ENCODE results near the gene PIP5KL1. TPM values are rescaled to one million over a fixed set of nuclear protein-coding genes. Genes with fewer than 3 reads are reported as not detected.

PIP5KL1 gene
- total RNA-seq, 1 donor from 2014 or later = 4.9 TPM

DNA sequence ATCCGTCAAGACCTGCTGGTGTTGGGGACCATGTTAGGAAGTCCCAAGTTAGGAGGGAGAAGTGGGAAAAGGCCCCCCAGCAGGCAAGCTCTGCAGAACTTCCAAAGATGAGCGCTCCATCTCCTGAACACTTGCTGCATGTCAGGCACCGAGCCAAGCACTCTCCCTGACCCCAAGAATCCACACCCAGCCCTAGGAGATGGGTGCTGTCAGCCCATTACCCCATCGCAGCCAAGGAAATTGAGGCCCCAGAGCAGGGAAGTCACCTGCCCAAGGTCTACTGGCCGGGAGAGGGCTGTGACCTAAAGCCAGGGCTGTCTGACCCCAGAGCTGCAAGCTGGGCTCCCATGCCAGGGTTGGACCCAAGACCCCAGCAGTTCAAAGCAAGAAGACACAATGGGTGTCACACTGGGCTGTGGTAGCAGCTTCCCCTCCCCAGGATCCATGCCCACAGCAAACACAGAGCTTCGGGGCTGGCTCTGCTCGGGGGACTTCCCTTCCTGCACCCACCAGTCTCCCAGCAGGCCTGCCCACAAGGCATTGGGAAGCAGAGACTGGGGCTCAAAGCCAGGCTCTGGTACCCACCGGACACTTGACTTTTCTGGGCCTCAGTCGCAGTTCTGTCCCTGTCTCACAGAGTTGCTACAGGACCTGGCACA, 36.7 kb upstream of the PIP5KL1 start:
- Mint-ChIP-seq H3K27ac (ENCODE audit: unreplicated experiment) (no peak overlapping the region), H3K36me3 (ENCODE audit: low read depth, unreplicated experiment) (peaks cover 4% of the 10 kb centered on the region), H3K4me3 (ENCODE audit: unreplicated experiment) (no peak overlapping the region), H3K9me3 (ENCODE audit: unreplicated experiment) (peaks cover 2% of the 10 kb centered on the region), H3K27me3 (ENCODE audit: low read depth, unreplicated experiment) (peaks cover 2% of the 10 kb centered on the region), H3K4me1 (ENCODE audit: low read depth, unreplicated experiment) (peaks cover 39% of the 10 kb centered on the region)
- no peak overlapping the region for H3K9ac ChIP-seq (ENCODE audit: low read length)
- no peak overlapping the region for H3K4me2 ChIP-seq (ENCODE audit: low read length)
- no peaks in the 10 kb centered on the region for H3K36me3 ChIP-seq (ENCODE audit: insufficient read depth, low read length)
- no peak for FAIRE-seq
- peaks cover 40% of the 10 kb centered on the region for H3K4me1 ChIP-seq (ENCODE audit: insufficient read depth, low read length)
- H3K27me3 ChIP-seq (ENCODE audit: insufficient read depth, low read length) = no peaks in the 10 kb centered on the region
- no peak overlapping the region for H2AFZ ChIP-seq (ENCODE audit: low read depth, low read length)
- no peak for DNase-seq (ENCODE audit: low read depth)
- H4K20me1 ChIP-seq (ENCODE audit: insufficient read depth, low read length) = peaks cover 34% of the 10 kb centered on the region
- peaks cover 79% of the 10 kb centered on the region for H3K79me2 ChIP-seq (ENCODE audit: insufficient read depth, low read length)
- no peaks in the 10 kb centered on the region for H3K9me3 ChIP-seq (ENCODE audit: insufficient read depth, low read depth, low read length)
- TF ChIP-seq EZH2 (IDR thresholded peaks at IDR 0.05; ENCODE audit: insufficient read depth, low read length) (no peak), CTCF (IDR thresholded peaks at IDR 0.05; ENCODE audit: insufficient read depth, low read depth, low read length) (no peak)
- H3K4me3 ChIP-seq (ENCODE audit: insufficient read depth, low read depth, low read length) = no peak overlapping the region
- no peak overlapping the region for H3K27ac ChIP-seq (ENCODE audit: low read depth, low read length)

- TF ChIP-seq EZH2 (IDR thresholded peaks at IDR 0.05; ENCODE audit: insufficient read depth, low read length) (no peak), CTCF (IDR thresholded peaks at IDR 0.05; ENCODE audit: insufficient read depth, low read depth, low read length) (no peak)
- Mint-ChIP-seq H3K9me3 (ENCODE audit: unreplicated experiment) (peaks cover 2% of the 10 kb centered on the region), H3K27ac (ENCODE audit: unreplicated experiment) (no peak overlapping the region), H3K4me1 (ENCODE audit: low read depth, unreplicated experiment) (peaks cover 32% of the 10 kb centered on the region), H3K27me3 (ENCODE audit: low read depth, unreplicated experiment) (no peaks in the 10 kb centered on the region), H3K4me3 (ENCODE audit: unreplicated experiment) (no peak overlapping the region), H3K36me3 (ENCODE audit: low read depth, unreplicated experiment) (peaks cover 4% of the 10 kb centered on the region)
- Histone ChIP-seq H3K4me2 (ENCODE audit: low read length) (no peak overlapping the region), H3K36me3 (ENCODE audit: insufficient read depth, low read length) (no peaks in the 10 kb centered on the region), H3K9ac (ENCODE audit: low read length) (no peak overlapping the region), H2AFZ (ENCODE audit: low read depth, low read length) (no peak overlapping the region), H3K9me3 (ENCODE audit: insufficient read depth, low read depth, low read length) (no peaks in the 10 kb centered on the region), H3K79me2 (ENCODE audit: insufficient read depth, low read length) (peaks cover 73% of the 10 kb centered on the region), H4K20me1 (ENCODE audit: insufficient read depth, low read length) (peaks cover 28% of the 10 kb centered on the region), H3K27me3 (ENCODE audit: insufficient read depth, low read length) (no peaks in the 10 kb centered on the region), H3K4me3 (ENCODE audit: insufficient read depth, low read depth, low read length) (no peak overlapping the region), H3K4me1 (ENCODE audit: insufficient read depth, low read length) (peaks cover 40% of the 10 kb centered on the region), H3K27ac (ENCODE audit: low read depth, low read length) (peak overlapping the region; percentile 86)
- no peak for DNase-seq (ENCODE audit: low read depth)
- FAIRE-seq = no peak
Measured at GRCh38 chr9:127966416-127967150, 36.0 kb upstream of the PIP5KL1 start.

- H3K27ac ChIP-seq (ENCODE audit: low read depth, low read length) = peak overlapping the region; percentile 86
- H3K4me2 ChIP-seq (ENCODE audit: low read length) = peak overlapping the region; percentile 71
- no peaks in the 10 kb centered on the region for H3K9me3 ChIP-seq (ENCODE audit: insufficient read depth, low read depth, low read length)
- no peak for FAIRE-seq
- peak overlapping the region; percentile 76 for H2AFZ ChIP-seq (ENCODE audit: low read depth, low read length)
- Mint-ChIP-seq H3K27me3 (ENCODE audit: low read depth, unreplicated experiment) (no peaks in the 10 kb centered on the region), H3K27ac (ENCODE audit: unreplicated experiment) (peak overlapping the region; percentile 99), H3K4me3 (ENCODE audit: unreplicated experiment) (peak overlapping the region; percentile 60), H3K4me1 (ENCODE audit: low read depth, unreplicated experiment) (peaks cover 27% of the 10 kb centered on the region), H3K9me3 (ENCODE audit: unreplicated experiment) (peaks cover 5% of the 10 kb centered on the region), H3K36me3 (ENCODE audit: low read depth, unreplicated experiment) (peaks cover 4% of the 10 kb centered on the region)
- peak overlapping the region; percentile 72 for H3K9ac ChIP-seq (ENCODE audit: low read length)
- no peaks in the 10 kb centered on the region for H3K36me3 ChIP-seq (ENCODE audit: insufficient read depth, low read length)
- no peak for TF ChIP-seq EZH2 (IDR thresholded peaks at IDR 0.05; ENCODE audit: insufficient read depth, low read length)
- TF ChIP-seq CTCF (IDR thresholded peaks at IDR 0.05; ENCODE audit: insufficient read depth, low read depth, low read length) = no peak
- DNase-seq (ENCODE audit: low read depth) = peak; percentile 9
- H4K20me1 ChIP-seq (ENCODE audit: insufficient read depth, low read length) = peaks cover 29% of the 10 kb centered on the region
- H3K4me3 ChIP-seq (ENCODE audit: insufficient read depth, low read depth, low read length) = no peak overlapping the region
- peaks cover 74% of the 10 kb centered on the region for H3K79me2 ChIP-seq (ENCODE audit: insufficient read depth, low read length)
- no peaks in the 10 kb centered on the region for H3K27me3 ChIP-seq (ENCODE audit: insufficient read depth, low read length)
- H3K4me1 ChIP-seq (ENCODE audit: insufficient read depth, low read length) = peaks cover 40% of the 10 kb centered on the region
Measured at GRCh38 chr9:127965953-127966352, 35.4 kb upstream of the PIP5KL1 start.

All from astrocyte (in vitro differentiated cells and primary cell).